Stimulated activated CD4-positive, alpha-beta T cell treated with anti-CD3 and anti-CD28 coated beads, TNF-alpha, amount 100 ng/mL, for 4 hours (primary cell): ENCODE measurements around the gene GATC.
"Not testable (repeated sequence)": the region's sequence is repeated elsewhere in the genome, so short reads cannot be mapped to it uniquely, and the experiment has no call there.

Experiments
- DNase-seq, 3 experiments: peaks; one replicate each; pipeline ENCODE4 v3.0.0-alpha.2; 2020; ENCODE audit warnings: low read depth in 3 of 3

GATC gene

DNA sequence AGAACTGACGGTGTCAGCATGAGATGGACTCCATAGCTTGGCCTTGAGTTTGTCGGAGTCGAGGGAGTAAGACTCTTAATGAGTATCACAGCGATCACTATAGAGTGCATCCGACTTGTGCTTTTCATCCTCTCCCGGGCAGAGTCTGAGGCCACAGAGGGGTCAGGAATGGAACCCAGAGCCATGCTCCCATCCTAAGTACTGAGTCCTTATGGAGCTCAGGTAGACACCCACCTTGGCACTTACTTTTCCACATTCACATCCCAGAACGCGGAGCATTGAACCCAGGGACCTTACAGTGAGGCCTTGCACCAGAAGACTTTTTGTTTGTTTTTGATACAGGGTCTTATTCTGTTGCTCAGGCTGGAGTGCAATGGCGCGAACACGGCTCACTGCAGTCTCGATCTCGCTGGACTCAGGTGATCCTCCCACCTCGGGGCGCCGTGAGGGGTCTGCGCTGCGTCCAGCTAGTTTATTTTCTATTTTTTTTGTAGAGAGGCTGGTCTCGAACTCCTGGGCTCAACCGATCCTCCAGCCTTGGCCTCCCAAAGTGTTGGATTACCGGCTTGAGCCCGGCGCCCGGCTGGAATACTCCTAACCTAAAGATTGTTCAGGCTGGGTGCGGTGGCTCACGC is 24.0 kb downstream of the GATC start:
- no peak for DNase-seq

- DNase-seq = no peak
These were observed 26.3 kb downstream of the GATC start for GRCh38 chr12:120472521-120472920.

- no peak for DNase-seq
These were observed 27.8 kb downstream of the GATC start for GRCh38 chr12:120473807-120474615.

- DNase-seq = no peak
These were observed 28.3 kb downstream of the GATC start for GRCh38 chr12:120474616-120474960.

- no peak for DNase-seq
These were observed 29.4 kb downstream of the GATC start for GRCh38 chr12:120475643-120476042.

- no peak for DNase-seq
These were observed 33.2 kb downstream of the GATC start for GRCh38 chr12:120479458-120479857.

DNA sequence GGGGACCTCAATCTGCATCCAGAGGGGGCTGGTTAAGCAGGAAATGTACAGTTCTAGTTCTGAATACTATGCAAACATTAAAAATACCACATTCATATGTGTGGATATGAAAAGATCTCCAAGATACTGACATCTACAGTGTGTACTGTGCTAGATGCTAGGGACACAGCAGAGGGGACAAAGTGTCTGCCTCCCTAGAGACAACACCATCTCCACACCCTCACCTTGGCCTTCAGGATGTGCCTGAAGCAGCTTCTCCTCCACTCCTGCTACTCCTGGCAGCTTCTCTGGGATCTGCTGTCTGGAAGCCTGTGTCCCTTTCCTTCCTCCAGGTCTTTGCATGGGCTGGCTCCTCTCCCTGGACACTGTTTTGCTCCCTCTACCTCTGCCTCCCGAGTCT is 34.0 kb downstream of the GATC start:
- no peak for DNase-seq

DNA sequence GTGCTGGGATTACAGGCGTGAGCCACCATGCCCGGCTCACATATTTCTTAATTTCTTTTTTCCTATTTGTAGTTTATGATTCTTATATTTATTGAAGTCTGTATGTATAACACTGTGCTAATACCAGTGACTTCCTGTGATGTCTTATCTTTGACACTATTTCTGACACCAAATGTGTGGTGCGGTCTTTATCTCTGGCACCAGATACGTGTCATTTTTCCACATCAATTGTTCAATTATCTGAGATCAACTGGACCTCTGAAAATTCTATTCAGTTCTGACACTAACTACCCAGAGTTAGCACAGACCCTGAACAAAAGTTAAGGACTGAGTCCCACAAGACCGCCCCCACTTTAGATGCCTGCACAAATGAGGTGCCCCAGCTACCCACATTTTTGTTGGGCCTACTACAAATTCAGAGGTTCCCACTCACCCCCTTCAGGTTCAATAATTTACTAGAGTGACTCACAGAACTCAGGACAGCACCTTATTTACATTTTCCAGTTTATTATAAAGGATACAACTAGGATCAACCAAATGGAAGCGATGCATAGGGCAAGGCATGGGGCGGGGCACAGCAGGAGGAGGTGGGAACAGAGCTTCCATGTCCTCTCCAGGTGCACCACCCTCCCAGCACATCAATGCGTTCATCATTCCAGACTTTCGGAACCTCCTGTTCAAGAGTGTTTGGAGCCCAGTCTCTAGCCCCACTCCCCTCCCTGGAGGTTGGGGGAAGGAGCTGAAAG is 35.0 kb downstream of the GATC start:
- no peak for DNase-seq

DNA sequence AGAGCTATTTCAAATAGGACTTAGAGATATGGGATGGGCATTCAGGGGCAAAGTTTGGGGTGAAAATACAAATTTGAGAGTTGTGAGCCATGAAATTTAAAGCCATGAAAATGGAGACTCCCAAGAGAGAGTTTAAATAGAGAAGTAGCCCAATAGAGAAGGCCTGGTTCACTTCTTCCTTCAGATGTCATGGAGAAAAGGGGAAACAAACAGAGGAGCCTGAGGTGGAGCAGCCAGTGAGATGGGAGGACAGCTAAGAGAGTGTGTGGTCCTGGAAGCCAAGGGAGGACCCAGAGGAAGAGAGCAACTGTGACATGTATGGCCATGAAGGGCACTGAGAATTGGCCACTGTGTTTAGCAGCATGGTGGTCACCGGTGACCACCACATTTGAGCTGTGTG is 37.4 kb downstream of the GATC start:
- no peak for DNase-seq

DNA sequence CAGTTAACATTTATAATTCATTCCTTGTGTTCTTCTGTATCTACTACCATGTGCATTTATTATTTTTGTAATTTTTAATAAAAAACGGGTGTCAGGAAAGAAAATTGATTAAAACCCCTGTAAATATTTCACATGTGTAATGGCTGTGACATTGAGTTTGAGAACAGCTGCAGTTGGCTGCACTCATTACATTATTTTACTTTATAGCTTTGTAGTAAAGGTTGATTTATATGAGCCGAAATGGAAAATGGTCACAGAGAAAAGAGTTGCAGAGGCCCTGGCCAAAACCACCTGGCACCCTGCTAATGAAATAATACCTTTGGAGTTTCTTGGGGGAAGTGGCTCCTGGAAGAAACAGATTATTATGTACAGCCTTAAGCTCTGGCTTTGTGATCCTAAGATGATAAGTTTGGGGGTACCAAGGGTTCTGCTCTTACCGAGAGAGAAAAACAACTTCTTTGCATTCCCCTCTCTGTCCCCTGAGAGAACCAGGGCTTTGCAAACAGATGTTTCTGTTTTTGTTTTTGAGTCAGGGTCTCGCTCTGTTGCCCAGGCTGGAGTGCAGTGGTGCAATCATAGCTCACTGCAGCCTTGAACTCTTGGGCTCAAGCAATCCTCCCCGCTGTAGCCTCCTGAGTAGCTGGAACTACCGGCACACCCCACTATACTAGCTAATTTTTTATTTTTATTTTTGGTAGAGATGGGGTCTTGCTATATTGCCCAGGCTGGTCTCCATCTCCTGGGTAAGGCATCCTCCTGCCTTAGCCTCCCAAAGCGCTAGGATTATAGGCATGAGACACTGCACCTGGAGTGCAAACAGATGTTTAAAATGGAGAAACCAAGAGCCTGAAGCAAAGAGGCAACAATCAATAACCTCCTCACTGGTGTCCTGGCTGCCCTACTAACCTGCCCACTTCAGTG is 40.0 kb downstream of the GATC start:
- no peak for DNase-seq

DNA sequence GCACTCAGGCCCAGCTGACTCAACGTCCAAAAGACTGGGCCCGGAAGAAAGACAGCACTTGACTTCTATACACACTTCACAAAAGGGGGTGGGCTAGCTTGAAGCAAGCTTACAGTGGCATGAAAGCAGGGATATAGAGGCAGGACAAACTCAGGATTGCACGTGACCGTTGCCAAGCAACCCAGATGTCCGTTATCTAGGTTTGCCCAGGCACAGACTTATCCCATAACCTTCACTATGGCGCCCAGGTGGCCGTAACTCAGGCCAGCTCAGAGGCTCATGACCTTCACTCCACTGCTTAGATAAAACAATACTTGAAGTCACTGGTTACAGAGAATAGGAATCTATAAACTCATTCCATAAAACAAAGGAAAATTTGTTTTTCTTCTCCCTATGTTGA is 41.3 kb downstream of the GATC start:
- DNase-seq = not testable (repeated sequence)

- DNase-seq = no peak
These were observed 41.9 kb downstream of the GATC start for GRCh38 chr12:120488057-120488640.

DNA sequence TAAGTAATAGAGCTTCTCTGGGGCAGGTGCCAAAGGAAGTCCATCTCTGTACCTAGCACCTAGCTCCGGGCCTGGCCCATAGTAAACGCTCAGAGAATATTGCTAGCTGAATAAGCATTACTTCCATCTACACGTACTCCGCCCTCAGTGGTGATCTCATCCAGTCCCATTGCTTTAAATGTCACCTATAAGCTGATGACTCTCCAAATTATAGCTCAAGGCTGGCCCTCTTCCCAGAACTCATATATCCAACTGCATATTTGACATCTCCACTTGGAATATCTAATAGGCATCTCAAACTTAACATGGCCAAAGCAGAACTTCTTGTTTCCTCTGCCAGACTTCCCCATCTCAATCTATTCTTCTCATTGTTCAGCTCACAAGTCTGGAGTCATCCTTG is 42.8 kb downstream of the GATC start:
- no peak for DNase-seq

GRCh38 chr12:120490325-120490724 is 44.1 kb downstream of the GATC start:
- no peak for DNase-seq

GRCh38 chr12:120490833-120491512 is 44.7 kb downstream of the GATC start:
- no peak for DNase-seq

DNA sequence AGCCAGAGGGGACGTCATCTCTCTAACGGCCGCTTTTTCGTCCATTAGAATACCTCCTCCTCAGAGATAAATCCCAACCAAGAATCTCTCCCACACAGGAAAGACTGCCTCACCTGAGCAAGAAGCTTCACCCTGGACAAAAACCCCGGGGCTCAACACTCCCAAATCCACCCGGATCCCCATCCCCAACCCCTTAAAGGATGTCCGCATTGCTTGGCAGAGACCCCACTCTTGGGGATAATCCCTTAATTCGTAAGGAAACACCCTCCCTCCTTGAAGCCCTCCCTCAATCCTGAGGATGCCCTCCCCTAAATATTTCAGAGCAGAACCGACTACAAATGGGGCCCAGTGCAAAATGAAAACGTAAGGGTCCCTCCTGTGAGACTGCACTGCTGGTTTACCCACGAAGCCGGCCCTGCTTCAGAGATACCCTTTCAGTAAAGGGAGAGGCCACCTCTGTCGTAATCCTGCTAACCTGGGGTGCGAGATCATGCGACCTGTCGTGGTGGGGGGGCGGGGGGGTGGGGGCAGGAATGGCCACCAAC is 49.0 kb downstream of the GATC start:
- DNase-seq = no peak

- peak; percentile 92 to 97 (median 93) for DNase-seq
These were observed 49.6 kb downstream of the GATC start, which contains the start of gene DYNLL1 for GRCh38 chr12:120495731-120496412. TSS of gene DYNLL1 (plus strand) at chr12:120496113. CDS start at chr12:120496422, 309 bp downstream.

- DNase-seq = peak; percentile 9 to 24 (median 19)
These were observed 50.4 kb downstream of the GATC start for GRCh38 chr12:120496413-120497340.
